Cortex of kidney (tissue), 1 donor: Measurements from ENCODE around the gene SND1.

ENCODE experiments used
- DNase-seq: peaks from one replicate; lab custom pipeline; 2025; lab: John Stamatoyannopoulos, UW

SND1 gene

GRCh38 chr7:128139406-128139805, 487.4 kb downstream of the SND1 start:
- no peak for DNase-seq

GRCh38 chr7:128141683-128142195, 489.7 kb downstream of the SND1 start:
- DNase-seq = no peak
